Effector CD4-positive, alpha-beta T cell (primary cell): Measurements from ENCODE around the gene IL17REL.
A peak's percentile ranks its signal among the peaks of the same experiment; 100 is the strongest.
"Not testable (repeated sequence)": the region's sequence is repeated elsewhere in the genome, so short reads cannot be mapped to it uniquely, and the experiment has no call there.

ENCODE experiments used
- DNase-seq: peaks from one replicate; pipeline ENCODE4 v3.0.0-alpha.2; 2020

The IL17REL gene

GRCh38 chr22:49983148-49984042 is 29.2 kb downstream of the IL17REL start:
- no peak for DNase-seq

DNA sequence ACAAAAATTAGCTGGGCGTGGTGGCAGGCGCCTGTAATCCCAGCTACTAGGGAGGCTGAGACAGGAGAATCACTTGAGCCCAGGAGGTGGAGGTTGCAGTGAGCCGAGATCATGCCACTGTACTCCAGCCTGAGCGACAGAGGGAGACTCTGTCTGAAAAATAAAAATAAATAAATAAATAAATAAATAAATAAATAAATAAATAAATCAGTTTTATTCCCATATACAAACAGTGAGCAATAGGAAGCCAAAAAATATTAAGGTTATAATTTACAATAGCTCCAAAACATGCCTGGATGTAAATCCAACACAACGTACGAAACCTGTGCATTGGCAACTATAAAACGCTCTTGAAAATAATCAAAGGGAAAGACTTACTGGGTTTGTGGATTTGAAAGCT is 30.8 kb downstream of the IL17REL start:
- not testable (repeated sequence) for DNase-seq

DNA sequence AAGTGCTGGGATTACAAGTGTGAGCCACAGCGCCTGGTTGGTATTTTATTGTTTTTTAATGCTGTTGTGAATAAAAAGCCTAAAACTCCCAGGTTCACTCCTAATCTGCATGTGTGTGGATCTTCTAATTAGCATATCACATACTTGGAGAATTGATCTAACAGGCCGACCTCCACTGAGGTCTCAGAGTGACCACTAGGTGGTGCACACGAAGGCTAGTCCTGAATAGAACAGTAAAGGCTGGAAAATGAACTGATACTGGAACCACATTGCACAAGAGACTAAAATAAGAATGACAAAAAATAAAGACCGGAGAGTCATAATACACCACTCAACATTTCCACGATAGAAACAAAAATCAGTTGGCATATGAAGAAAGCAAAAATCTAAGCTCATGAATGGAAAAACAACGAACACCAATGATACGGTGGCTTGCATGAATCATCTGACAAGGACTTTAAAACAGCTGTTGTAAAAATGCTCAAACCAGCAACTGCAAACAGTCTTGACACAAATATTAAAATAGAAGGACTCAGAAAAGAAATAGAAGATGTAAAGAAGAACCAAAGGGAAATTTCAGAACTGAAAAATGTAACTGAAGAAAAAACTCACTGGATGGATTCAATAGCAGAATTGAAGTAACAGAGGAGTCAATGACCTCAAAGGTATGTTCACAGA is 32.8 kb downstream of the IL17REL start:
- no peak for DNase-seq

DNA sequence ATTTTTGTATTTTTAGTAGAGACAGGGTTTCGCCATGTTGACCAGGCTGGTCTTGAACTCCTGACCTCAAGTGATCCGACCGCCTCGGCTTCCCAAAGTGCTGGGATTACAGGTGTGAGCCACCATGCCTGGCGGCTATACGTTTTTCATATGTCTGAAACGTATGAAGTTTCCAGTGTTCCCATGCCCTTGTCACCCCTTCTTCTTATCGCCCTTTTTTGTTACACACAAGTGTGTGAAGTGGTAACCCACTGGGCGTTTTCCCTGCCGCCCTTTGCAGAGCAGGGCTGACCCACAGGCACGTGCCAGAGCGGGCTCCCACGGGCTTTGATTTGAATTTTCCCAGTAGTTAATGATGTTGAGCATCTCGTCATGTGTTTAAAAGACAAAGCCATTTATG is 35.0 kb downstream of the IL17REL start:
- DNase-seq, result peak; percentile 1

GRCh38 chr22:49976439-49977175 is 36.0 kb downstream of the IL17REL start:
- peak; percentile 30 for DNase-seq

- peak; percentile 3 for DNase-seq
These were observed 36.8 kb downstream of the IL17REL start for GRCh38 chr22:49975543-49976389.

DNA sequence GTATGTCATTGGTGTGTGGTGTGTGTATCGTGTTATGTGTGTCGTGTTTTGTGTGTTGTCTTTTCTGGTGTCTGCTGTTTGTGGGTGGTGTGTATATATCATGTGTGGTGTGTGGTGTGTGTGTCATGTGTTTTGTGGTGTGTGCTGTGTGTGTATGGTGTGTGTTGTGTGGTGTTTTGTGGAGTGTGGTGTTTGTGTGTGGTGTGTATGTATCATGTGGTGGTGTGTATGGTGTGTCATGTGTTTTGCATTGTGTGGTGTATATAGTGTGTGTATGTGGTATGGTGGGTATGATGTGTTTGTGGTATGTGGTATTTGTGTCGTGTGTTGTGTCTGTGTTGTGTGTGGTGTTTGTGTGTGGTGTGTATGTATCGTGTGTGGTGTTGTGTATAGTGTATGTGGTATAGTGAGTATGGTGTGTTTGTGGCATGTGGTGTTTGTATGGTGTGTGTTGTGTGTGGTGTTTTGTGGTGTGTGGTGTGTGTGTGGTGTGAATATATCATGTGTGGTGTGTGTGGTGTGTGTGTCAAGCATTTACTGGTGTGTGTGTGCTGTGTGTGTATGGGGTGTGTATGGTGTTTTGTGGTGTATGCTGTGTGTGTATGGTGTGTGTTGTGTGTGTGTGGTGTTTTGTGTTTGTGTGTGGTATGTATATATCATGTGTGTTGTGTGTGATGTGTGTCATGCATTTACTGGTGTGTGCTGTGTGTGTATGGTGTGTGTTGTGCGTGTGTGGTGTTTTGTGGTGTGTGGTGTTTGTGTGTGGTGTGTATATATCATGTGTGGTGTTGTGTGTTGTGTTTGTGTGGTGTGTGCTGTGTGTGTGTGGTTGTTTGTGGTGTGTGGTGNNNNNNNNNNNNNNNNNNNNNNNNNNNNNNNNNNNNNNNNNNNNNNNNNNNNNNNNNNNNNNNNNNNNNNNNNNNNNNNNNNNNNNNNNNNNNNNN is 39.3 kb downstream of the IL17REL start:
- DNase-seq, result no peak

DNA sequence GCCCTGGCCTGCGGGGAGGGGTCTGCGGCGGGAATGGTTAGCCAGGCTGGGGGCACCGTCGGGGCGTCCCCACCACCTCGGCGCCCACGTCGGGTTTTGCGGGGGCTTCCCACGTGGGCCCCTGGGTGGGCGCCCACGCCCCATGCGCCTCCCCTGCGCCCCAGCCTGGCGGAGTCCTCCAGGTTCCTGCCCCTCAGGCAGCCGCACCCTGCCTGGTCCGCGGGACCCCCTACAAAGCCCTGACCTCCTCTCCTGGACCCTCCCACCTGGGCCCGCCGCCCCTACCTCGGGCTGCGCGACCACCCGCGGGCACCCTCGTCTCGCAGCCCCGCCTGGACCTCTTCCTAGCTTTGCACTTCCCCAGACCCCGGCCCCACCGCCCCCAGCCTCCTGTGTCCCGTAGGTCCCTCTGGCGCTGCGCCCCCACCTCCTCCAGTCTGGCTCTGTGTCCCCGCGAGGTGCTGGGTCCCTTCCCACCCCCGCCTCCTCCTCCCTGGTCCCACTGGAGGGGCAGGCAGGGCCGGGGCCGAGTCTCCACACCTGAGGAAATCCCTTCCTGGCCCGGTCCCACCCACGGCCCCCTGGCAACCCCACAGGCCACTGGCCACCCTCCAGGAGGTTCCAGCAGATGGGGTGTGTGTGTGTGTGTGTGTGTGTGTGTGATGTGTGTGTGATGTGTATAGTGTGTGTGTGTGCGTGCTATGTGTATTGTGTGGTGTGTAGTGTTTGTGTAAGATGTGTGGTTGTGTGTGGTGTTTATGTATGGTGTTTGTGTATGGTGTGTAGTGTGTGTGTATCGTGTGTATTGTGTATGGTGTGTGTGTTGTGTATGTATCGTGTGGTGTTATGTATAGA is 40.2 kb downstream of the IL17REL start:
- peak; percentile 5 for DNase-seq

- peak; percentile 49 for DNase-seq
These were observed 41.1 kb downstream of the IL17REL start for GRCh38 chr22:49971232-49972162.

DNA sequence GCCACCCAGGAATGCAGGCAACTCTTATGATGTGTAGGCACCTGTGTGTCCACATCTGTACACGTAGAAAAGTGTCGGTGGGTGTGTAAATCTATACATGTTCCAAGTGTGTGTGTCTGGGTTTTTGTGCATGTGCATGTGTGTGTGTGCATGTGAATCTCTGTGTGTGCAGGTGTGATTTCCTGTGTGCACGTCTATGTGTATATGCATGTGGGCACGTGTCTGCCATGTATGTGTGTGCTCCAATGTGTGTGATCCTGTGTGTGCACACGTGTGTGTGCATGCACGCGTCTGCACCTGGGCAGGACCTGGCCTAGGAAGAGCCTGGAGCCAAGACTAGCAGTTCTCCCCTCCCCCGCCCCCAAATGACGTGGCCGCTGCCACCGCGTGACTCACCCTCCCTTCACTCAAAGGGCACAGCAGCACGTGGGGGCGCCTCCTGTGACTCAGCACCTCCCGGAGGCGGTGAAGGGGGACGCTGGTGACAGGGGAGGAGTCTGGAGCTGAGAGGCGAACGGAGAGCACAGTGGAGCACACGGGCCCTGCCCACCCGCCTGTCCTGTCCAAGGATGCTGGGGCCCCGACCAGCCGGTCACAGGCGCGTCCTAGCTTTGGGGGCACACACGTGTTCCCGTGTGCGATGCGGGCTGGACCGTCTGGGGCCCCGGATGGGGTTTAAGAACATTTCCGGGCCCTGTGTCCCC is 41.9 kb downstream of the IL17REL start:
- DNase-seq, result peak; percentile 95

GRCh38 chr22:49969751-49970527 is 42.6 kb downstream of the IL17REL start:
- peak; percentile 7 for DNase-seq

DNA sequence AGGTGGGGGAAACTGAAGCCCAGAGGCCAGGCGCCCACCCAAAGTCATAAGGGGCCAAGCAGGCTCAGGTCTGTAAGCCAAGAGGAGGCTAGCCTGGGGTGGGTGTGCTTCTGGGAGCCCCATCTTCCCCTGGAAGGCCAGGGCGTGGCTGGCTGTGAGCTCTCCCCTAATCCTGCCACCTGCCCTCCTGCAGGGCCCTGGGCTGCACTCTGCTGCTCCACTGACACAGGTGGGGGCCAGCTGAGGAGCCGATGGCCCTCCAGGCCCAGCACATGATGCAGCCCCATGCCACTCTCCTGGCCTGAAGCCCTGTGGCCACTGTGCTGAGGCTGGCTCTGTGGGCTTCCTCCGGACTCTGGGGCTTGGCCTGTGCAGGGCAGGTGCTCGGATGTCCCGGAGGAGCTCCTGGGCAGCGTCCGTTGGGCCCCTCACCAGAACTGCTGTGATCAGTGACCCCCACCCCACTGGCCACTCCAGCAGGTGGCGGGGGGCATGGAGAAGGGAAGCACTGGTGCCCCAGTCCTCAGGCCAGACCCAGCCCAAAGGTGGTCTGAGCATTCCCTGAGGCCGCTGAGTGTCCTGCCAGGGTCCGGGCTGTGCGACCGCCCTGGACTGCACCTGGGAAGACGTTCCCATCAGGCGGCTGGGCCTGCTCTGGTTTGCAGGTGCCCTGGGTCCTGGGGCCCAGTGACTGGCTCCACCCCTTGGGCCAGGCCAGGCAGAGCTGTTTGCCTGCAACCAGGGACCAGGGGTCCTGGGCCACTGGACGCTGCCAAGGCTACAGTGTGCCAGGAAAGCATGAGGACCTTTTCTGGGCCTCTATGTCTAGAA is 43.5 kb downstream of the IL17REL start:
- DNase-seq, result no peak

- no peak for DNase-seq
These were observed 44.2 kb downstream of the IL17REL start for GRCh38 chr22:49968313-49968830.

- DNase-seq, result no peak
These were observed 44.8 kb downstream of the IL17REL start for GRCh38 chr22:49967706-49968208.

DNA sequence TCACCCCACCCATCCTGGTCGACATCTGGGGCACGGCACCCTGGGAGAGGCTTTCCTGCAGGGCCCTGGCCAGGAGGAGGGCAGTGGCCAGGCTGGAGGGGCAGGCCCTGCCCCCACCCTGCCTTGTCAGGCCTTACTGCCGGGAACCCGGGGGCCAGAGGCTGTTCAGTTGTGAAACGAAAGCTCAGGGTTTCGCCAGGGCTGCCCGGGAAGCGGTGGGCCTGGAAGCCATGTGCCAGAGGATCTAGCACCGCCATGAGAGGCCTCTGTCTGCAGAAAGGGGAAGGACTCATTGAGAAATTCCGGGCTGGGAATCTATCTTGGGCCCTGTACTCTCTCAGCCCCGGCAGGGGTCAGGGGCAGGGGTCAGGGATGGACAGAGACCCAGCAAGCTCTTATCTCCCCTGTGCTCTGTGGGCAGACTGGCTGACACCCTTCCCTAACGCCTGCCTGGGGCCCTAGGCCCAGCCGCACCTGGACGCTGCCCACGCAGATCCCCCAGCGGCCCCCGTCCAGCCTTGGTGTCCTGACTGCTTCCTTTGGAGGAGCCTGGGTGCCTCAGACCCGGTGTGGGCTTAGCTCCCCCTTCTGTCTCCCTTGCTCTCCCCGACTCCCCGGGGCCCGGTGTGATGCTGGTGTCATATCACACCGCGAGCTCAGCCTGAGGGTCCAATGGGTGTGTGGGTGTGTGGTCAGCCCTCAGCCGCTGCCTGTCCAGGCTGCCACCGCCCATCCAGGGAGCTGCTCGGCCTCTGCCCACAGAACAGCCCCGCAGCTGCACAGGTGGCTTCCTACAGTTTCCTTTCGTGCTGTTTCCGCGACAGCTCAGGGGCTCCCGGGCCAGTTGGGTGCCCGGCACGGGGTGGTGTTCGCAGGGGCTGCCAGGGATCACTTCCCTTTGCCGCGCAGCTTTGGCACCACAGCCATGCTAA is 45.5 kb downstream of the IL17REL start:
- DNase-seq, result no peak
